Fibroblast of lung (primary cell): Measurements from ENCODE around the gene SLC27A3.

Experiments
- CTCF ChIP-seq, 2 donors: IDR thresholded peaks in 1 of 2; conservative IDR thresholded peaks in 1 of 2; 1 replicate in 1 of 2; 2 replicates in 1 of 2; pipeline ENCODE4 v1.5.1; 2011 to 2012; ENCODE audit warnings: low read length in 2 of 2, control low read depth in 1 of 2, inconsistent platforms in 1 of 2, low read depth in 1 of 2, mild to moderate bottlenecking in 1 of 2
- EZH2 ChIP-seq: IDR thresholded peaks from 2 replicates; pipeline ENCODE4 v1.5.1; 2012; ENCODE audit warnings: low read length, control low read depth, mild to moderate bottlenecking; ENCODE audit errors: missing control alignments

DNA sequence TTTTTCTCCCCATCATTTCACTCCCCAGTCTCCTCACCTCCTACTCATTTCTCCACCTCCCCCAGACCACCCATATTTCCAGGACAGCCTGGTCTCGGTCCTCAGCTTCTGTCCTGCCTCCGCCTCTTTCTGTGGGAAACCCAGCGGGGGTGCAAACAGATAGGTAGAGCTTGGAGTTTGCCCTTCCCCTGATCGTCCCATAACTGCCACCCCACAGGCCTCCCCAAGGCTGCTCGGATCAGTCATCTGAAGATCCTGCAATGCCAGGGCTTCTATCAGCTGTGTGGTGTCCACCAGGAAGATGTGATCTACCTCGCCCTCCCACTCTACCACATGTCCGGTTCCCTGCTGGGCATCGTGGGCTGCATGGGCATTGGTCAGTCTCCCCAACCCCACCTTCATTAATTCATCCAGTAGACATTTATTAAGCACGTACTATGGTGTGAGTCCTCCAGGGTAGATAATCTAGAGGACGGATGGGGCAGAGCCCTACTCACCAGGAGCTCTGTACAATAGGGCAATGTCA, 1.7 kb downstream of the SLC27A3 start:
- TF ChIP-seq CTCF (conservative IDR thresholded peaks at IDR 0.05 in 1 of 2, IDR thresholded peaks at IDR 0.05 in 1 of 2; ENCODE audit: low read depth in 1 of 2, low read length in 2 of 2) (no peak), EZH2 (no peak)
